ENCODE results near the gene TSC22D4.
A peak's percentile ranks its signal among the peaks of the same experiment; 100 is the strongest.
"Not testable (repeated sequence)": the region's sequence is repeated elsewhere in the genome, so short reads cannot be mapped to it uniquely, and the experiment has no call there.

The TSC22D4 gene

GRCh38 chr7:100446040-100446439, 33.0 kb downstream of the TSC22D4 start:
- Mint-ChIP-seq H3K4me3 (no peak overlapping the region), H3K36me3 (ENCODE audit: low read depth) (no peaks in the 10 kb centered on the region), H3K27ac (no peak overlapping the region), H3K4me1 (ENCODE audit: low read depth) (peaks cover 15% of the 10 kb centered on the region), H3K27me3 (no peaks in the 10 kb centered on the region), H3K9me3 (no peaks in the 10 kb centered on the region)

- Mint-ChIP-seq H3K27ac (peak overlapping the region; percentile 88), H3K36me3 (ENCODE audit: low read depth) (no peaks in the 10 kb centered on the region), H3K9me3 (no peaks in the 10 kb centered on the region), H3K4me3 (no peak overlapping the region), H3K4me1 (ENCODE audit: low read depth) (peaks cover 10% of the 10 kb centered on the region), H3K27me3 (no peaks in the 10 kb centered on the region)
These were observed 34.4 kb downstream of the TSC22D4 start for GRCh38 chr7:100444311-100445278.

GRCh38 chr7:100443096-100443840, 35.7 kb downstream of the TSC22D4 start:
- Mint-ChIP-seq H3K4me1 (ENCODE audit: low read depth) (peaks cover 10% of the 10 kb centered on the region), H3K9me3 (no peaks in the 10 kb centered on the region), H3K4me3 (no peak overlapping the region), H3K27ac (peak overlapping the region; percentile 69), H3K27me3 (no peaks in the 10 kb centered on the region), H3K36me3 (ENCODE audit: low read depth) (no peaks in the 10 kb centered on the region)

GRCh38 chr7:100441641-100442535, 37.1 kb downstream of the TSC22D4 start:
- Mint-ChIP-seq H3K27ac (no peak overlapping the region), H3K36me3 (ENCODE audit: low read depth) (no peaks in the 10 kb centered on the region), H3K9me3 (no peaks in the 10 kb centered on the region), H3K4me1 (ENCODE audit: low read depth) (peaks cover 10% of the 10 kb centered on the region), H3K4me3 (no peak overlapping the region), H3K27me3 (no peaks in the 10 kb centered on the region)

- peaks cover 16% of the 10 kb centered on the region for H3K36me3 Mint-ChIP-seq (ENCODE audit: low read depth)
- not testable (repeated sequence) for H3K27ac Mint-ChIP-seq, H3K27me3 Mint-ChIP-seq, H3K4me3 Mint-ChIP-seq, H3K9me3 Mint-ChIP-seq
- H3K4me1 Mint-ChIP-seq (ENCODE audit: low read depth), result peaks cover 13% of the 10 kb centered on the region
These were observed 39.8 kb downstream of the TSC22D4 start for GRCh38 chr7:100439244-100439643.

GRCh38 chr7:100438731-100439130, 40.3 kb downstream of the TSC22D4 start:
- not testable (repeated sequence) for H3K9me3 Mint-ChIP-seq, H3K4me3 Mint-ChIP-seq, H3K27ac Mint-ChIP-seq, H3K27me3 Mint-ChIP-seq
- H3K4me1 Mint-ChIP-seq (ENCODE audit: low read depth), result peaks cover 16% of the 10 kb centered on the region
- H3K36me3 Mint-ChIP-seq (ENCODE audit: low read depth), result peaks cover 21% of the 10 kb centered on the region

- Mint-ChIP-seq H3K27me3 (no peaks in the 10 kb centered on the region), H3K4me1 (ENCODE audit: low read depth) (peaks cover 22% of the 10 kb centered on the region), H3K36me3 (ENCODE audit: low read depth) (peaks cover 27% of the 10 kb centered on the region), H3K4me3 (no peak overlapping the region), H3K27ac (no peak overlapping the region), H3K9me3 (no peaks in the 10 kb centered on the region)
These were observed 40.8 kb downstream of the TSC22D4 start for GRCh38 chr7:100438172-100438571.

GRCh38 chr7:100437150-100438100, 41.6 kb downstream of the TSC22D4 start:
- H3K4me3 Mint-ChIP-seq, result peak overlapping the region; percentile 88
- H3K4me1 Mint-ChIP-seq (ENCODE audit: low read depth), result peaks cover 28% of the 10 kb centered on the region
- H3K9me3 Mint-ChIP-seq, result no peaks in the 10 kb centered on the region
- H3K27ac Mint-ChIP-seq, result no peak overlapping the region
- H3K36me3 Mint-ChIP-seq (ENCODE audit: low read depth), result peaks cover 34% of the 10 kb centered on the region
- H3K27me3 Mint-ChIP-seq, result no peaks in the 10 kb centered on the region

- peaks cover 46% of the 10 kb centered on the region for H3K4me1 Mint-ChIP-seq (ENCODE audit: low read depth)
- peak overlapping the region; percentile 93 for H3K27ac Mint-ChIP-seq
- H3K36me3 Mint-ChIP-seq (ENCODE audit: low read depth), result peaks cover 44% of the 10 kb centered on the region
- no peaks in the 10 kb centered on the region for H3K9me3 Mint-ChIP-seq
- H3K4me3 Mint-ChIP-seq, result peak overlapping the region; percentile 89
- no peaks in the 10 kb centered on the region for H3K27me3 Mint-ChIP-seq
These were observed 43.4 kb downstream of the TSC22D4 start for GRCh38 chr7:100435401-100436304.

GRCh38 chr7:100434297-100435144, 44.5 kb downstream of the TSC22D4 start:
- H3K4me3 Mint-ChIP-seq, result peak overlapping the region; percentile 89
- peak overlapping the region; percentile 87 for H3K27ac Mint-ChIP-seq
- peaks cover 47% of the 10 kb centered on the region for H3K36me3 Mint-ChIP-seq (ENCODE audit: low read depth)
- H3K9me3 Mint-ChIP-seq, result no peaks in the 10 kb centered on the region
- peaks cover under 1% of the 10 kb centered on the region for H3K27me3 Mint-ChIP-seq
- peaks cover 50% of the 10 kb centered on the region for H3K4me1 Mint-ChIP-seq (ENCODE audit: low read depth)

GRCh38 chr7:100433592-100434296, 45.3 kb downstream of the TSC22D4 start:
- Mint-ChIP-seq H3K36me3 (ENCODE audit: low read depth) (peaks cover 51% of the 10 kb centered on the region), H3K27ac (peak overlapping the region; percentile 87), H3K27me3 (peaks cover 4% of the 10 kb centered on the region), H3K9me3 (no peaks in the 10 kb centered on the region), H3K4me1 (ENCODE audit: low read depth) (peaks cover 56% of the 10 kb centered on the region), H3K4me3 (peak overlapping the region; percentile 89)

- H3K9me3 Mint-ChIP-seq, result no peaks in the 10 kb centered on the region
- peaks cover 61% of the 10 kb centered on the region for H3K4me1 Mint-ChIP-seq (ENCODE audit: low read depth)
- H3K27me3 Mint-ChIP-seq, result peaks cover 4% of the 10 kb centered on the region
- peaks cover 51% of the 10 kb centered on the region for H3K36me3 Mint-ChIP-seq (ENCODE audit: low read depth)
- no peak overlapping the region for H3K4me3 Mint-ChIP-seq
- H3K27ac Mint-ChIP-seq, result peak overlapping the region; percentile 87
These were observed 45.8 kb downstream of the TSC22D4 start for GRCh38 chr7:100433276-100433591.

Data from stimulated activated naive CD8-positive, alpha-beta T cell treated with anti-CD3 and anti-CD28 coated beads, Interleukin-15, Interleukin-2, amounts not matched to agents 100 ng/mL and 50 ng/mL, for 24 hours (primary cell).